ENCODE results near the gene DCTN2. TPM values are rescaled to one million over a fixed set of nuclear protein-coding genes. Genes with fewer than 3 reads are reported as not detected.

DCTN2 gene
- polyA plus RNA-seq, 1 donor from 2014 or later = 369 TPM

GRCh38 chr12:57528831-57529555 lies 18.0 kb downstream of the DCTN2 start (continued):
- TF ChIP-seq CTCF (IDR thresholded peaks at IDR 0.05; ENCODE audit: poor library complexity, severe bottlenecking) (no peak), TAF1 (IDR thresholded peaks at IDR 0.05; ENCODE audit: low read depth) (no peak), EP300 (conservative IDR thresholded peaks at IDR 0.05; ENCODE audit: poor library complexity, severe bottlenecking) (no peak), POLR2AphosphoS5 (IDR thresholded peaks at IDR 0.05) (no peak)

- H4K20me1 ChIP-seq (ENCODE audit: insufficient read depth) = no peaks in the 10 kb centered on the region
- H2AFZ ChIP-seq (ENCODE audit: low read depth, low read length) = no peak overlapping the region
These were observed 18.8 kb downstream of the DCTN2 start for GRCh38 chr12:57528176-57528575.

More at GRCh38 chr12:57528176-57528575, 18.8 kb downstream of the DCTN2 start:
- no peaks in the 10 kb centered on the region for H3K9me2 ChIP-seq (ENCODE audit: insufficient read depth, low read length)
- TF ChIP-seq MXI1 (conservative IDR thresholded peaks at IDR 0.05; ENCODE audit: poor library complexity, severe bottlenecking) = no peak
- TF ChIP-seq RAD21 (conservative IDR thresholded peaks at IDR 0.05) = no peak
- TF ChIP-seq EZH2 (IDR thresholded peaks at IDR 0.05; ENCODE audit: borderline replicate concordance, insufficient read depth, low read length, poor library complexity, severe bottlenecking) = no peak
- TF ChIP-seq TAF1 (IDR thresholded peaks at IDR 0.05; ENCODE audit: low read depth) = no peak
- no peak for TF ChIP-seq REST (IDR thresholded peaks at IDR 0.05; ENCODE audit: borderline replicate concordance)
- TF ChIP-seq EP300 (conservative IDR thresholded peaks at IDR 0.05; ENCODE audit: poor library complexity, severe bottlenecking) = no peak
- TF ChIP-seq SMC3 (conservative IDR thresholded peaks at IDR 0.05; ENCODE audit: poor library complexity) = no peak
- no peak for TF ChIP-seq CTCF (IDR thresholded peaks at IDR 0.05; ENCODE audit: poor library complexity, severe bottlenecking)
- no peak for TF ChIP-seq POLR2AphosphoS5 (IDR thresholded peaks at IDR 0.05)
- no peak overlapping the region for H3K27ac ChIP-seq (ENCODE audit: low read length)
- H3K9me3 ChIP-seq (ENCODE audit: low read length) = no peaks in the 10 kb centered on the region
- H3K27me3 ChIP-seq (ENCODE audit: insufficient read depth, low read depth, low read length) = no peaks in the 10 kb centered on the region
- H3F3A ChIP-seq (ENCODE audit: insufficient read depth, low read length, poor library complexity, severe bottlenecking) = peaks cover 4% of the 10 kb centered on the region
- H3K4me2 ChIP-seq (ENCODE audit: low read length) = no peak overlapping the region
- H3K4me3 ChIP-seq (ENCODE audit: low read length) = no peak overlapping the region
- peaks cover 18% of the 10 kb centered on the region for H3K79me2 ChIP-seq (replicated peaks; ENCODE audit: insufficient read depth, low read length)
- H3K9ac ChIP-seq (ENCODE audit: low read length) = no peak overlapping the region
- no peaks in the 10 kb centered on the region for H3K36me3 ChIP-seq (ENCODE audit: insufficient read depth, low read length)

Measured in neural cell (in vitro differentiated cells).